Activated CD4-positive, alpha-beta T cell treated with anti-CD3 and anti-CD28 coated beads, Interleukin-2, Interleukin-6, amounts not matched to agents 100 ng/mL and 50 ng/mL, durations not matched to agents 16 hours and 8 hours (primary cell): ENCODE measurements around the gene MBOAT7.

Experiments used
- DNase-seq: peaks from one replicate; pipeline ENCODE4 v3.0.0-alpha.2; 2020

The MBOAT7 gene

GRCh38 chr19:54137699-54138488, 51.5 kb downstream of the MBOAT7 start, which contains the start of gene CNOT3:
Gene CNOT3 (plus strand): TSS chr19:54137762. CDS start chr19:54142979, 5,217 bp downstream.
- peak; percentile 46 for DNase-seq

- peak; percentile 100 for DNase-seq
Observed at GRCh38 chr19:54136864-54137698, 52.3 kb downstream of the MBOAT7 start.

DNA sequence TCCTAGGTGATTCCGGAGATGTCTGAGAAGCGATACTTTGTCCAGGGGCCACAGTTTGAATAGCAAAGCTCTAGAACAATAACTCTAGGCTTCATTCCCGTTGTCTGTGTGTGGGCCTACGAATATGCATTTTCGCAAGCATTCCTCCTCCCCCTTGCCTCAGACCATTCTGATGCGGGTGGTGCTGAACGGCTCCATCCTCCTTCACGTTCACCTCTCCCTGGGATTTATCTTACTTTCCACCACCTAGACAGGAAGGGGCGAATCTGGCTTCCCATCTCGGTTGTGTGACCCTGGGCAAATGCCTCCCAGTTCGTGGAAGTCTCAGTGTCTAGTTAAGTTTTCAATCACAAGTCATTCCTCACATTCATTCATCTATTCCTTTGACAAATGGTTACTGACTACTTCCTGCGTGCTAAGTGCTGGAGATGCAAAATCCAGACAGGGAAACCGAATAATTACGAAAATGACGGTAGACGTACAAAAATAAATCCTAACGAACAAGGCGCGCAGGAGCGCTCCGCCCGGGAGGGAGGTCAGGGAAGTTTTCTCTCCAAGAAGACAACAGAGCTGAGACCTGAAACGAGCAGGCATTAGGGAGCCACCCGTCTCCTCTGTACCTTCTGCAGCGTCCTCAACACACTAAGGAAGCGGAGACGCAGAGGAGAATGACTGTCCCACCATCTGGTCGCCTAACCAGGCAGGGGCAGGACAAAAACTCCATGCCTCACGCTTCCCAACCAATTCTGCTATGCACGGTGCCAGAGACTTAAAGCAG, 53.1 kb downstream of the MBOAT7 start:
- no peak for DNase-seq

GRCh38 chr19:54133957-54134590, 55.3 kb downstream of the MBOAT7 start:
- DNase-seq, result no peak

DNA sequence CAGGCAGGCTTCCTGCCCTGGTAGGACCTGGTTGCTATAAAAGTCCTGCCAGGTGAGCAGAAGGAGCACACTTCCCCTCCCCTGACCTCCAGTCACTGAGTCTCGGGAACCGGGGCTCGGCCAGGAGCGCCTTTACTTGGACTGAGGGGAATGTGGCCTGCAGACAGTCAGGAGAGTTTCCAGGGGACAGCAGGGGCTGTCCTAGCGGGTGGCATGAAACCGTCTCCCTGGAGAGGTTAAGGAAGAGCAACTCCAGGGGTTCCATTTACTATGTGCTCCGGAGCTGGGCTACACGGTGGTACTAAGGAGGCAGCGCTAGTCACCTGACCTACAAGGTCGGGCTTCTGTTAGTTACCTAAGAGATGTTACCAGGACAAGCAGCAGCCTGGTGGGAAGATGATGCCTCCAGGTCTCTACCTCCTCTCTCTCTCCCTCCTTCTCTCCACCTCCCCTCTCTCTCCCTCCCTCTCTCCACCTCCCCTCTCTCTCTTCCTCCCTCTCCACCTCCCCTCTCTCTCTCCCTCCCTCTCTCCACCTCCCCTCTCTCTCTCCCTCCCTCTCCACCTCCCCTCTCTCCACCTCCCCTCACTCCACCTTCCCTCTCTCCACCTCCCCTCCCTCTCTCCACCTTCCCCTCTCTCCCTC, 55.9 kb downstream of the MBOAT7 start:
- no peak for DNase-seq

DNA sequence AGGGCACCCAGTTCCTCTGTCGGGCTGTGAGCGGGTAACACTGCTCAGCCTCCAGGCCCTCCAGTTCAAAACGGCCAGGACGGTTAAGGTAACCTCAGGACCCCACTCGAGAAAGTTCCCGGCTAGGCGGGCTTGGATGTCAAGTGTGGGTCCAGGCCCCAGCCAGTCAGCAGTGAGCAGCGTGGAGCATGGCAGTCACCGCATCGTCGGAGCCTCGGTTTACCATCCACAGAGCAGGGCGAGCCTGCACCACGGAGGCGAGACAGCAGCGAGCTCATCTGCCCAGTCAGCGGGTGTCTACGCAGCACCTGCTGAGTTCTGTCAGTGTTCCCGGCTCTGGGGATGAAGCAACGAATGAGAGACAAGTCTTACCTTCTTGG, 59.8 kb downstream of the MBOAT7 start:
- DNase-seq, result no peak

- no peak for DNase-seq
Observed at GRCh38 chr19:54128796-54129616, 60.4 kb downstream of the MBOAT7 start.

GRCh38 chr19:54128441-54128725, 61.0 kb downstream of the MBOAT7 start:
- DNase-seq, result no peak

GRCh38 chr19:54127688-54128440, 61.5 kb downstream of the MBOAT7 start:
- DNase-seq, result no peak

GRCh38 chr19:54125713-54126112, 63.7 kb downstream of the MBOAT7 start:
- no peak for DNase-seq

DNA sequence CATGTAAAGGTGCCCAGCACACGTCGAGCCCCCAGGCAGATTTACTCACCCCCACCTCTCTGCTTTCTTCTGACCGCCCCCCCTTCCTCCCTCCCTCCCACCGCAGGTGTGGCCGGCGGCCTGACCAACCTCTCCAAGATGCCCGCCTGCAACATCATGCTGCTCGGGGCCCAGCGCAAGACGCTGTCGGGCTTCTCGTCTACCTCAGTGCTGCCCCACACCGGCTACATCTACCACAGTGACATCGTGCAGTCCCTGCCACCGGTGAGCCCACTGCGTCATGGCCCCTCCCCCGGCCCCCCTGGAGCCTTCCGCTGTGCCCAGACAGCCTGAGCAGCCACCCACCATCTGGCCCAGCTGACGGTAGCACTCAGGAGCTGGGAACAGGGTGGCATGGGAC, 65.0 kb downstream of the MBOAT7 start:
- DNase-seq, result no peak

DNA sequence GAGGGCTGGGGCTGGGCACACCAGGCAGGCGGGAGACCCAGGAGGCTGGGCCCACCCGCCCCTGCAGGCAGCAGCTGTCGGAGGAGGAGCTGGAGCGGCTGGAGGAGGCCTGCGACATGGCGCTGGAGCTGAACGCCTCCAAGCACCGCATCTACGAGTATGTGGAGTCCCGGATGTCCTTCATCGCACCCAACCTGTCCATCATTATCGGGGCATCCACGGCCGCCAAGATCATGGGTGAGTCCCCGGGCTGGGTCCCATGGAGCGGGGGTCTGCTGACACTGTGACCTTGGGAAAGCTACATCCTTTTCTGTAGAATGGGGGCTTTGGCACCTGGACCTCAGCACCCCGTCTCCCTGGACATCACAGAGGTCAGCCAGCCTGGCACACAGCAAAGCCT, 65.7 kb downstream of the MBOAT7 start:
- DNase-seq, result no peak
